NCI-H345 treated with DMSO at 0.1 percent for 48 hours (cell line): ENCODE measurements around the gene LGR4.

Source experiments
- DNase-seq: peaks from one replicate; lab custom pipeline; 2025; ENCODE audit not compliant: unreplicated experiment; lab: John Stamatoyannopoulos, UW

LGR4 gene

DNA sequence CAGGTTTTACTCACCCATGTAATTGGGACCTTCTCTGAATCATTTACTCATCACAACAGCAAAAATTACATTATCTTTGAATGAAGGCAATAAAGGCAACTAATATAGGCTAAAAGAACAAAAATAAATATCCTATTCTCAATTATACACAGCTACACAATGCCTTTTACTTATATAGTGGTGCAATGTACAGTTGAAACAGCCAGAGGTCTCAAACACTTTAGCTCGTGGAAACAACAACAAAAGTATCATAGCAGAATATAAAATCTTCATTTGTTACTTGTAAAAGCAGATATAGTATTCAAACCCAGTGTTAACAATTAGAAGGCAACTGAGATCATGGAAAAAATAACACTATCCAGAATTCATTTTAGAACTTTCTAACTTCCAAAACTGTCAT lies 88.9 kb downstream of the LGR4 start:
- DNase-seq = no peak

DNA sequence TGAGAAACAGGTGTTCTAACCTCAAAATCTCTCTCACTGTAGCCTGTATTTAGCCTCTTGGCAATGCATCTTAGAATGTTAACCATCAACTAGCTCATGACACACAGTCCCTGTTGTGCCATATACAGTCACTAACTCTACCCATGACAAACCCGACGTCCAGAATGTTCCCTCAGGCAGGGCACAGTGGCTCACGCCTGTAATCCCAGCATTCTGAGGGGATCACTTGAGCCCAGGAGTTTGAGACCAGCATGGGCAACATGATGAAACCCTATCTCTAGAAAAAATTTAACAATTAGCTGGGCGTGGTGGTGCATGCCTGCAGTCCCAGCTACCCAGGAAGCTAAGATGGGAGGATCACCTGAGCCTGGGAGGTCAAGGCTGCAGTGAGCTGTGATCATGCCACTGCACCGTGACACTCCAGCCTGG lies 91.3 kb downstream of the LGR4 start:
- no peak for DNase-seq

DNA sequence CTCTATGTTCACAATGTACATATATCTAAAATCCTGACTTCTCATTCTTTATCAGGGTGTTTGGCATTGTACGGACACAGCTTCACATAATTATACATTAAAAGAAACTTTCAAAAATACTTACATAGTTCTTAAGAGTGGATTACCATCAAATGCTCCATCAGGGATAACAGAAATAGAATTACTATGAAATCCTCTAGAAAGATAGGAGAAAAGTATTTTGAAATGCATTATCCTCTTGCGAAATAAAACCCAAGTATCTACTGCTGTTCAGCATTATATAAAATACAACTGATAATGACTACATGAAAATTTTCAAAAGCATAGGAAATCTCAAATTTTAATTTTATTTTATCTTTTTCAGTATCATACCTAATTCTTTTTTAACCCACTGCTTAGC lies 91.8 kb downstream of the LGR4 start:
- no peak for DNase-seq

DNA sequence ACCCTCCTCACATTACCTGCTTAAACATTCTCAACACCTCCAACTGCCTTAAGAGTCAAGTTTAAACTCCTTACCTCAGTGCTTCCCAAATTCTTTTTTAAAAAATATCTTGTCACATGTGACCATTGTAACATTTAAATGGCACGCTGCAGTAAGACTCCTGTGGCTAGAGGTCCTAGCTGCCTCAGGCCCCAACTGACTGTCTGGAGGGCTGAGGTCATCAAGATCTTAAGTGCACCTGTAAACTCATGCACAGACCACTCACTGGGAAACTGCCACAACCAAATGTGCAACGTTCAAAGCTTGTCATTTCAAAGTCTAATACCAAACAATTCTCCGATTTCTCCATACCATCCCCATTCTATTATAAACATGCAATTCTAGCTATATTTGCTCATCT lies 93.1 kb downstream of the LGR4 start:
- no peak for DNase-seq

DNA sequence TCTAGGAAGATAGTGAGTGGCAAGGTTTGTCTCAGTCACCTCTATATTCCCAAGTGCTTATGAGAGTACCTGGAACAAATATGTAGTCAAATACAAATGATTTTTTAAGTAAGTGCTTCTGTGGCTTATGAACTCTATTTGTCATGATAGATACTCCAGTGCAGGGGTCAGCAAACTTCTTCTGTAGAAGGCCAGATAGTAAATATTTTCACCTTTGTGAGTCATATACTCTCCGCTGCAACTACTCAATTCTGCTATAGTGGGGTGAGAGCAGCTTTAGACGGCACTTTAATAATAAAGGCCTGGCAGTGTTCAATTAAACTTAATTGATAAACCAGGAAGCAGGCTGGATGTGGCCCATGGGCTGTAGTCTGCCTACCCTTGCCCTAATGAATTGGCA lies 97.2 kb downstream of the LGR4 start:
- no peak for DNase-seq

DNA sequence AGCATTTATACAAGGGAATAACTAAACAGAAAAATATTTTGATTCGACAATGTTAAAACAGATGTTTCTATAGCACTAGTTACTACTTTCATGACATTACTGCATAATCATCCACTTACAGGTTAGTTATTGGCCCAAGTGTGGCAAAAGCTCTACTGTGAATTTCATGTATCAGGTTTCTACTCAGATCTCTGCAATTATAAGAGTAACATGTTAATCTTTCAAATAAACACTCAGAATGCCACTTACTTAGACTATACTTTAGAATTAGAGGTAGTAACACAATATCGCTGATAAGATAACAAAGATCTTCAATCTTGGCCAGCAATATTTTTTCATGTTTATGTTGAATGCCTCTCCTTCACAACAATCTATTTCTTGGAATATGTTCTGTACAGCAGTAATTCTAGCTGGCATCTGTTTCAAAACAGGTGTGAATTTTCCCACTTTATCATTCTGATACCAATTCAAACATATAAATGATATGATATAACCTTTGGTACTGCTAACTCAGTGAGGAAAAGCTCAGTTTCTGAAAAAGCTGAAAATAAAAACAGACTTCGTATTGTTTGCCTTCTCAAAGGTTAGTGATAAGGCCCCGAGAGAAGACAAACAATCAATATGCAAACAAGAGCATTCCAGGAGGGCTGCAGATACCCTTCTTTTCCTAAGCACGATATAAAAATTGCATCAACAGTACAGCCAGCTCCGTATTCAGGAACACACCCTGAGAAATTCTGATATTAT lies 98.6 kb downstream of the LGR4 start:
- no peak for DNase-seq

DNA sequence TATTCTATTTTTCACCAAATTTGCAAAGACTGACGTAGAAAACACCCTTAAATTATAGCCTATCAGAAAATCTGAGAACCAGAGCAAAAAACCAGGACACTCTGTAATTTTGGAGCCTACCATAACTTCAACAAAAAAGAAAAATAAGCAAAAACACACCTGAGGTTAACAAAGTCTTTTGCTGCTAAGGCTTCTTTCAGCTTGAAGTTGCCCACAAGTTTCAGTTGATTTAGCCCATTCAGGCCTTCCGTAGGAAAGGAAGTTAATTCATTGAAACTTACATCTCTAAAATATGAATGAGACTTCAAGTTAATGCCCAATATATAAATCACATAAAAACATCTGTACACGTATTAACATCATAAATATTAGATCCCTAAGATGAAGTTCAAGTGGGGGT lies 99.2 kb downstream of the LGR4 start:
- no peak for DNase-seq

DNA sequence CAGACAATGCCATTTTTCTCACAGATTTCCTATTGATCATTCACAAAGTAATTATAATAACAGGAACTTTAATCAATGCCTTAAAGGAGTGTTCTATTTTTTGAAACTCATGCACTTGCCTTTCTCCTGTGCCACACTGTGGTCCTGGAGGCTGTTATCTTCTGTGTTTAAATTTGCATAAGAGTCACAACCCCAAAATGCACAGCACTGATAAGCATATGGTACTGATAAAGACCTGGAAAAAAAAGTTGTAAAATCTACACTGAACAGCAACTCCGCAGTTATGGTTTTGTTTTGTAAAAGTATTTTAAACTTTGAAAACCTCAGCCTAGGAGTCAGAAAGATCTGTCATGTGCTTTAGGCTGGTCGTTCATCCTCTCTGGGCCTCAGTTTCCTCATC lies 100.4 kb downstream of the LGR4 start:
- DNase-seq = no peak

DNA sequence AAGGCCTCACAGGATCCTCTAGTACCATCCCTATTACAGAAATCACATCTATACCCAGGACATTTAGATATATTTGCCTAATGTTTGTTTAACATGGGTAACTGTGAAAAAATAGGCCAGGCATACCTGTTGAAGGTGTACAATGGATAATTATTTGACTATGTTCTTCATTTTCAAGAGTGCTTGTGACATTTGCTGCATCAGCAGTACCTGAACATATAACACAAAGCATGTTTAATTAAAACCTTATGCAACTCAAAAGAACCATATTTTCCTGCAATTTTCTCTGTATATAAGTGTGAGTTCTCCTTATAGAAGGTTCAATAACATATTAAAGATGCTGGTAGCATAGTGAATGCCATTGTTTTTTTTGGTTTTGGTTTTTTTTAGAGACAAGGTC lies 101.1 kb downstream of the LGR4 start:
- DNase-seq = no peak

DNA sequence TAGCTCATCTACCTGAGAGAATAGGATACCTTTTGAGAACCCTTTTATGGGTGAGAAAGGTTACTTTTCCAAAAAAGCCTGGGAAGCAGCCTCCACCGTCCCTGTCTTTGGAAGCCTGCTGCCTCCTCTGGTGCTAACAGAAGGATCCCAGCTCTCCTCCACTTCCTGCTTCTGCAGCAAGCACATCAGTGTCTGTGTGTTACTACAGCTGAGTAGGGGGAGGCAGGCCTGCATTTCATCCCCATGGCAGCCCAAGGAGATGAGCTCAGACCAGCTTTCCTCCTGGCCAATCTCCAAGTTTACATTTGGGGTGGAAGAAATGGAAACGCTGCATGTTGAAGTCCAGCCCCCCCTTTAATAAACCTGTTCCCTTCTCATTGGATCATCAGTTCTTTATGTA lies 102.2 kb downstream of the LGR4 start:
- no peak for DNase-seq

DNA sequence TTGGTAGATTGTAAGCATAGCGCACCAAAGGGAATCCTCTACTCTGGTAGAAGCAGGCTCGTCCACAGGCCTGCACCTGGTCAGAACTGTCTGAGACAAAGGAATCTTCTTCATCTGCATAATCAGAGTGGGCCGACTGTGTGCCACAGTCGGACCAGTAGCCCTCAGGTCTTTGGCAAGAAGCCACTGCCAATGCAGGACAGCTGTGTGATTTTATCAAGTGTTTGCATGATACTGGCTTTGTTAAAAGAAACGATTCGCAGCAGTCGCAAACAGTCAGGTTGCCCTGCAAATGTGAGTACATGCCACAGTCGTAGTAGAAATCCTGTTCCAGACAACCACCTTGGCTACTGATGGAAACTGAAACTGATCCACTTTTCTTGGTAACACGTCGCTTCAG lies 104.7 kb downstream of the LGR4 start:
- DNase-seq = peak; percentile 90

DNA sequence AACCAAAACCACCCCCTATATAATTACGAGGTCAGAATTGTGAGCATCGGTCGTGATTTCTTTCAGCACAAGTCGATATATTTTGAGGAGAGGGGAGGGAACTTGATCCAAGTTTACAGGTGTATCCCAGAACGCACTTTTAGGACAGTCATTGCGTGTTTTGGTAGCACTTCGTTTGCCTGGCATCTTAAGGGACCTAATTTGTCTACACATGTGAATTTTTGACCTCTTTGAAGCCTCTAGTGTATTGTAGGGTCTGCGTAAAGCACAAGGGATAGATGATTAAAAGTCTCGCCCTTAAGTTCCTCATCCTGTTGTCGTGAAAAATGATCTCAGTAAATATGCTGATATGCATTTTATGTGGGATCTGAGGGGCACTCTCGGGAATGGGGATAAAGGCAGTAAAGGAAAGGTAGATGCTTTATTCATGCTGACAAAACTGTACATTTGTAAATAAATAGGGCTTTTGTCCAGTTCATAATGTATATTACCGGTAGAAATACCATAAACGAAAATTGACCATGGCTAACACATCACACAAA lies 108.9 kb downstream of the LGR4 start:
- no peak for DNase-seq

DNA sequence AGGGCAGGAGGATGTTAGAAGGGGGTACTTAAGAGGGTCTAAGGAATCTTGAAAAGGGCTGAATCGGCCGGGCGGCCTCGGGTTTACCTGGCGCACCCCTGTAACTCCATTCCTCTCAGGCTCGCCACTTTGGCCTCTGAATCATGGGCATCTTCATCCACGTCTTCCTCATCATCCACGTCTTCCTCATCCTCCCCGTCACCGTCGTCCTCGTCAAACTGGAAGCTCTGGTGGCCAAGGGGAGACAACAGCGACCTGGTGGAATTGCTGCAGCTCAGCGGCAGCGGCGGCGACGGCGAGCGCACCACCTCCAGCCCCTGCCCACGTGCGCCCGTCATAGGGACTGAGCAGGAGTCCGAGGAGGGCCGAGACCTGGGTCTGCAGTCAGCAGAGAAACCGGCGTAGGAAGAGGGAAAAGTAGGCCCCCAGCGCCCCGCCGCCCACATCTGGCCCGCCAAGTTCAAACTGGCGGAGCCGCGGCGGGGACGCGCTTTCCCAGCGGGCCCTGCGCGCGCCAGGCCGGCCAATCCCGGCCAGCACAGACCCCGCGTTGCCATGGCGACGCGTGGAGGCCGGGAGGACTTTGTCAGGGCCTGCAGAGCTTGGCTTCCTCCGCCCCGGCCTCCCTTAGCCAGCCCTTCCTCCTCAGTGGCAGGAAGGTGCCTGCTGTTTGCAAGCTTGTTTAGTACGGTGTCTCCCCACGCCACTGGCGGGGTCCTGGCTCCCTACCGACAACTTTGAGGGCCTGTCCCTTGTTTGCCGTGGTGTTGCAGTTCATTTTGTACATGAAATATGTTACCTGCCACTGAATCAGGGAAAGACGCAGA lies 109.6 kb downstream of the LGR4 start, which contains the start of gene CCDC34:
CCDC34 (minus strand) TSS at position 467 of the 827 bp plus-strand sequence; CDS start at position 446, 21 bp downstream.
- peak; percentile 86 for DNase-seq

DNA sequence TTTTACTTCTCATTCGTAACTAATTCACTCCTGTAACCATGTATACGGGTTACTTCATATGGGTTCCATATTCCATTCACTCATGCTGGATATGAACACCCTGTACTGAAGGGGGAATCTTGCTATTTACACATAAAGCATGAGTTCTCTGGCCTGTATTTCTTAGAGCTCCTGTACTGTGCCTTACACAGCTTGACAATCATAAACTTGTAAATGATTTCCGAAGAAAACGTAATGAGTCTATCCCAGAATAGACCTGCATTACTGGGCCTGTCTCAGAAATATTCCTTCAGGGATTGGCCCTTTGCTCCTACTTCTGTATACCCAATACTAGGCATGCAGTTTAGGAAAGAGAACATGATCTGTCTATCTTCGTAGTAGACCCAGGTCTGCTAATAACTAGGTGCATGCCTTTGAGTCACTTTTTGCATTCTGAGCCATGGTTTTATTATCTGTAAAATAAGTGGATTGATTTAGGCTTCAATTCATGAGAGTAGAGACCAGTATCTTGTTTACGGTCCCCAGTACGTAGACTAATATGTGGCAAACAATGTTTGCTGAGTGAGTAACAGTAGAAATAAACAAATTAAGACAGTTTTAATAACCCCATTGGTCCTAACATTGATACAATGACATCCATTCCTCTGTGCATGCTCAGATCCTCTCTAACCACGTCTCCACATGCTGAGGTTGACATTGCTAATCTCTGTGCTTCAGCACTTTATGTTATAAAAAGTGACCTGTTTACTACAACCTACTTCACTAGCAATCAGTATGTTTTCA lies 110.8 kb downstream of the LGR4 start:
- DNase-seq = no peak

DNA sequence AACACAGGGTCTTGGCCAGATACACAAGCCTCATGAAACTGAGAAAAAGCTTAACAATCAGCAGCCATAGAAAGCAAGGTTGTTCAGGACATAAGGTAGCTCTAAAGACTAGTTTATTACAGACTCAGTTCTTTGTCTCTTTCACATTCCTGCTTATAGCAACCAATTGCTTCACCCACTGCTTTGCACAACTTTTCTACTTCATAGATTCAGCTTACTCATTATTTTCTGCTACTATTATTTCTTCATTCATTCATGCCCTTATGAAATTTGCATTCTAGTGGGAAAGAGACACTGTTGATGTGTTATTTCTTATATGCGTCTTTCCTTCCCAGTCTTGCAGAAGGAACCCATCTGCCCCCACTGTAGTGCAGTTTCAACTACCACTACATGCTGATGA lies 114.3 kb downstream of the LGR4 start:
- no peak for DNase-seq

DNA sequence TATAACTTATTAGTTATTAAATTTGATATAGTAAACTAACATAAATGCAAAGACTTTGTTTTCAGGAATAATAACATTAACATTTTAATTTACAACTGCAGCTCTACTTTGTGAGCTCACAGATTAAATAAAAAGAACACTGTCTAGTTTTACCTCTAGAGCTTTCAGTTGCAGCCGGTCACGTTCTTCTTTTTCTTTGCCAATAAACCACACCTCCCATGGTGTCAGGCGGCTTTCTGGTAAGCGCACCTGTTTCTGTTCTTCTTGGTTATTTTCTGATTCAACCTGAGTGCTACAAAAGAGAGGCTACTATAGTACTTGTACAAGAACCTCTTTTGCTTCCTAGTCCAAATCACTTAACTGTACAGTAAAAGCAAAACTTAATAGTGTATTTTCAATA lies 115.3 kb downstream of the LGR4 start:
- peak; percentile 35 for DNase-seq

DNA sequence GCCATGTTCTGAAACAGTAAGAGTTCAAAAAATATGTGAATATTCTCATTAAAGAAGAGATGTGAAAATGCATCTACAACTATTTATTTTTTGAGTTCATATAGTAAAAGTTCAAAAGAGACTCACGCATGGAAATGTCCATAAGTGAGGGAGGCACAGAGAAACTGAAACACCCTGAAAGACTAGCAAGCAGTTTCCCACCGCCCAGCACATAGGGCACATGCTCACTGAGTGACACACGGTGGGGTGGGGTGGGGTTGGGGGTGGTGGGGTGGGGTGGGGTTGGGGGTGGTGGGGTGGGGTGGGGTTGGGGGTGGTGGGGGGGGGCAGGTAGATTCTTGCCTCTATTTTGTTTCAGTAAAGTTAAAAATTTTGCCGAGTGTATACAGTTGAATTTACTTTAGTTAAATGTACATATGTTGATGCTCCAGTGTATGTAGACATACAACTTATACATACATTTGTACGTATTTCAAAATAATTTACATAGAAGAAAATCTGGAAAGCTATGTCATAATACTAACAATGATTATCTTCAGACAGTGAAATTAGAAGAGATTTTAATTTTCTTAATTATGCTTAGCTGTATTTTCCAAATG lies 115.9 kb downstream of the LGR4 start:
- DNase-seq = no peak

DNA sequence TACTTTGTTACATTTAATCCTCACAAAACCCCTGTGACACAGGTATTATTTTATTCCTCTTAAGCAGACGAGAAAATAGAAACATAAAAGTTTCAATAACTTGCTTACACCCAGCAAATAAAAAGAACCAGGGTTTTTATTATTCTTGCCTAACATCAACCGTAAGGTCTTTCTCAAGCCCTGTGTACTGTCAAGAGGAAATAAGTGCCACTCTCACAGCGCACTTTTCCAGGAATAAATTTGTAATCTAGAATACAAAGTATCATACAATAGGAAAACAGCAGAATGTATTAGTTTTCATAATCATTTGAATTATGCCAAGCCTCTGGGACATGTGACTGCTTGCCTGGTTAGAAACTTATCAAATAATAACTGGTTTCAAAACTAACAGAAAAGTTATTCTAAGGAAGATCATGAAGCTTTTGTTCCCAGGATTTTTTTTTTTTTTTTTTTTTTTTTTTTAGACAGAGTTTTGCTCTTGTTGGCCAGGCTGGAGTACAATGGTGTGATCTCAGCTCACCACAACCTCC lies 117.0 kb downstream of the LGR4 start:
- no peak for DNase-seq

DNA sequence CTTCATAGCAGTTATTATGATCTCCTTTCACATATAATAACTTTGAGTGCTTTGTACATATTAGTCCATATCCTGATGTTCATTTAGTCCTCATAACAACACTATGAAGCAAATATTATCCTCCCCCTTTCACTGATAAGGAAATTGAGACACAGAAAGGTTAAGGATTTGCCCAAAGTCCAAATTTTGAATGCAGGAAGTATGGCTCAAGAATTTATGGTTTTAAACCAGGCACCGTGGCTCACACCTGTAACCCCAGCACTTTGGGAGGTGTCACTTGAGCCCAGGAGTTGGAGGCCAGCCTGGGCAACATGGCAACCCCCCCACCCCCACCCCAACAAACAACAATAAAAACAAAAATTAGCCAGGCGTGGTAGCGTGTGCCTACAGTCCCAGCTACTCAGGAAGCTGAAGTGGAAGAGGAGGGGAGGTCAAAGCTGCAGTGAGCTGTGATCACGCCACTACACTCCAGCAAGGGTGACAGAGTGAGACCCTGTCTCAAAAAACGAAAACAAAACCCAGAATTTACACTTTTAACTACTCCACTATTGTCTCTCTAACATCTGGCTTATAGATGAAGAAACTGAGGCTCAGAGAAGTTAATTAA lies 118.1 kb downstream of the LGR4 start:
- no peak for DNase-seq
